SHP77 treated with DMSO at 0.1 percent for 48 hours (cell line): Measurements from ENCODE around the gene FGD6.
"Not testable (repeated sequence)": the region's sequence is repeated elsewhere in the genome, so short reads cannot be mapped to it uniquely, and the experiment has no call there.

Source experiments
- DNase-seq: peaks from one replicate; lab custom pipeline; 2025; lab: John Stamatoyannopoulos, UW

Gene FGD6

GRCh38 chr12:95178136-95178535 is 39.1 kb downstream of the FGD6 start:
- no peak for DNase-seq

- DNase-seq = no peak
Observed at GRCh38 chr12:95177201-95177768, 40.0 kb downstream of the FGD6 start.

- no peak for DNase-seq
Observed at GRCh38 chr12:95173392-95174251, 43.6 kb downstream of the FGD6 start.

GRCh38 chr12:95169368-95169767 is 47.9 kb downstream of the FGD6 start:
- DNase-seq = no peak

GRCh38 chr12:95168746-95169145 is 48.5 kb downstream of the FGD6 start:
- DNase-seq = no peak

- no peak for DNase-seq
Observed at GRCh38 chr12:95164656-95165055, 52.6 kb downstream of the FGD6 start.

- no peak for DNase-seq
Observed at GRCh38 chr12:95158919-95159318, 58.3 kb downstream of the FGD6 start.

- DNase-seq = no peak
Observed at GRCh38 chr12:95151821-95152220, 65.4 kb downstream of the FGD6 start.

- no peak for DNase-seq
Observed at GRCh38 chr12:95151406-95151805, 65.9 kb downstream of the FGD6 start.

- no peak for DNase-seq
Observed at GRCh38 chr12:95150501-95150900, 66.8 kb downstream of the FGD6 start.

GRCh38 chr12:95147866-95148265 is 69.4 kb downstream of the FGD6 start:
- no peak for DNase-seq

- no peak for DNase-seq
Observed at GRCh38 chr12:95146769-95147168, 70.5 kb downstream of the FGD6 start.

GRCh38 chr12:95143621-95144205 is 73.6 kb downstream of the FGD6 start:
- no peak for DNase-seq

GRCh38 chr12:95142431-95143151 is 74.7 kb downstream of the FGD6 start:
- no peak for DNase-seq

- DNase-seq = no peak
Observed at GRCh38 chr12:95141310-95141709, 76.0 kb downstream of the FGD6 start.

GRCh38 chr12:95138031-95138430 is 79.2 kb downstream of the FGD6 start:
- DNase-seq = not testable (repeated sequence)

GRCh38 chr12:95136598-95136997 is 80.7 kb downstream of the FGD6 start:
- DNase-seq = no peak

GRCh38 chr12:95134085-95134484 is 83.2 kb downstream of the FGD6 start:
- DNase-seq = no peak

- DNase-seq = no peak
Observed at GRCh38 chr12:95131589-95132340, 85.5 kb downstream of the FGD6 start.

GRCh38 chr12:95130096-95130495 is 87.2 kb downstream of the FGD6 start:
- no peak for DNase-seq

- no peak for DNase-seq
Observed at GRCh38 chr12:95129115-95129514, 88.2 kb downstream of the FGD6 start.

GRCh38 chr12:95126736-95127135 is 90.5 kb downstream of the FGD6 start:
- DNase-seq = no peak
